Measurements from ENCODE around the gene MYO5B.

DNA sequence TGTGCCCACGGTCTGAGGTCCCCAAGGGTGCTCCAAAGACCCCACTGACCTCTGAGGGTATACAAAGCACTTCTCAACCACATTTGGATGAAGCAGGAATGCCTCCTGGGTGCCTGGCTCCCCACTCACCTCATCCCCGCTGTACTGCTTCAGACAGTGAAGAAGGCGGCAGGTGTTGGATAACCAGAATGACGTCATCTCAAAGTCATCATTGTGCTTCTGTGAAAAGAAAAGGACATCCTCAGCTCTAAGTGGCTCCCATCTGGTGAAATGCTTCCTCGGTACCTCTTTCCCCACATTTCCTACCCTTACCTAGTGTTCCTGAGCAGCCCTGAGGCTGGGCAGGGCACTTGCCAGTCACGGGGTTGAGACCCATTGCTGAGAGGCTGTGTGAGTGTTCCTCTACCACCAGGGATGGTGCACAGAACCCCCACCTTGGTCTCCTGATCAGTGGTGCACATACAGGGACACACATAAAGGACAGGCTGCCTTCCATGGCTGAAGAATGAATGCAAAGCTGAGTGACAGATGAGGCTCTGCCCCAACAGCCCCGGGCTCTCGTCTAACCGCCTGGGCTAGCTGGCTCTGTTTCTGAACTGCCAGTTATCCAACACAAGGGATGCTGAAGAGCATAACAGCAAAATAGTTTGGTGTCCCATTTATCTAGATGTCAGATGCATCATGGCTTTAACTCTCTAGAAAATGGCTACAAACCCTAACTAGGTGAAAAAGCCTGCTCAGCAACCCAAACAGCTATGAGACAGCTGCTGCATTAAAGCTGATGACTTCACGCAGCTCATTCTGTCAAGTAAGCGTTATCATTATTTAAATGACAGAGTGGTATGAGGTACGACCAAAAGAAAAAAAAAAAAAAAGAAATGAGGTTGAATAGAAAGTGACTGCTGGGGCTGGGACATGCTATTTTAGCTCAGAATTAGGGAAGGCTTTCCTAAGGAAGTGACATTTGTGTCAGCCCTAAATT lies 353.4 kb downstream of the MYO5B start:
- TF ChIP-seq, protein P1, sequence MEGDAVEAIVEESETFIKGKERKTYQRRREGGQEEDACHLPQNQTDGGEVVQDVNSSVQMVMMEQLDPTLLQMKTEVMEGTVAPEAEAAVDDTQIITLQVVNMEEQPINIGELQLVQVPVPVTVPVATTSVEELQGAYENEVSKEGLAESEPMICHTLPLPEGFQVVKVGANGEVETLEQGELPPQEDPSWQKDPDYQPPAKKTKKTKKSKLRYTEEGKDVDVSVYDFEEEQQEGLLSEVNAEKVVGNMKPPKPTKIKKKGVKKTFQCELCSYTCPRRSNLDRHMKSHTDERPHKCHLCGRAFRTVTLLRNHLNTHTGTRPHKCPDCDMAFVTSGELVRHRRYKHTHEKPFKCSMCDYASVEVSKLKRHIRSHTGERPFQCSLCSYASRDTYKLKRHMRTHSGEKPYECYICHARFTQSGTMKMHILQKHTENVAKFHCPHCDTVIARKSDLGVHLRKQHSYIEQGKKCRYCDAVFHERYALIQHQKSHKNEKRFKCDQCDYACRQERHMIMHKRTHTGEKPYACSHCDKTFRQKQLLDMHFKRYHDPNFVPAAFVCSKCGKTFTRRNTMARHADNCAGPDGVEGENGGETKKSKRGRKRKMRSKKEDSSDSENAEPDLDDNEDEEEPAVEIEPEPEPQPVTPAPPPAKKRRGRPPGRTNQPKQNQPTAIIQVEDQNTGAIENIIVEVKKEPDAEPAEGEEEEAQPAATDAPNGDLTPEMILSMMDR (conservative IDR thresholded peaks at IDR 0.05), result no peak
- no peak for TF ChIP-seq ZFX (IDR thresholded peaks at IDR 0.05)
